A673 (cell line): ENCODE data around the gene ANKRD44. TPM values are rescaled to one million over a fixed set of nuclear protein-coding genes. Genes with fewer than 3 reads are reported as not detected.

ENCODE experiments used
- BruUV-seq: library from RNA; stranded (reverse); fragments of 400-500 nt; replicated peaks from 2 replicates; lab custom pipeline; 2021; lab: Mats Ljungman, UMichigan
- CTCF ChIA-PET: fragments of 300-600 bp; sonication (Branson Sonifier 250); formaldehyde crosslinking; loops from one replicate; lab custom pipeline; 2022; ENCODE audit warnings: antibody characterized with exemption; lab: Charles Lee
- POLR2A ChIA-PET: fragments of 300-600 bp; sonication (Branson Sonifier 250); formaldehyde crosslinking; loops from one replicate; lab custom pipeline; 2022; ENCODE audit warnings: antibody characterized with exemption; ENCODE audit not compliant: low non-redundant PET; lab: Charles Lee
- DNase-seq: peaks from one replicate; pipeline ENCODE4 v3.0.0-alpha.2; 2015; ENCODE audit warnings: low spot score
- H3K27ac ChIP-seq: fragments of 200-600 bp; sonication (generic); 2 replicates; pipeline ENCODE4 v1.5.1; 2016; ENCODE audit warnings: mixed run types, low read depth, mild to moderate bottlenecking, mixed read lengths, antibody characterized with exemption, low read length; ENCODE audit not compliant: poor library complexity, severe bottlenecking
- H3K27me3 ChIP-seq: fragments of 200-600 bp; sonication (generic); replicated peaks from 2 replicates; pipeline ENCODE4 v1.6.1; 2017; ENCODE audit warnings: mixed run types, low read depth, mild to moderate bottlenecking, mixed read lengths, antibody characterized with exemption, low read length; ENCODE audit not compliant: insufficient read depth, poor library complexity
- H3K36me3 ChIP-seq: fragments of 200-600 bp; sonication (generic); 2 replicates; pipeline ENCODE4 v1.6.1; 2016; ENCODE audit warnings: mixed run types, mild to moderate bottlenecking, mixed read lengths, antibody characterized with exemption, low read length; ENCODE audit not compliant: insufficient read depth, poor library complexity, severe bottlenecking
- H3K4me1 ChIP-seq: fragments of 200-600 bp; sonication (generic); 2 replicates; pipeline ENCODE4 v1.6.1; 2017; ENCODE audit warnings: mixed run types, mild to moderate bottlenecking, mixed read lengths, antibody characterized with exemption, low read length; ENCODE audit not compliant: insufficient read depth, poor library complexity, severe bottlenecking
- H3K4me3 ChIP-seq: fragments of 200-600 bp; sonication (generic); 2 replicates; pipeline ENCODE4 v1.5.1; 2016; ENCODE audit warnings: low read depth, mixed run types, mild to moderate bottlenecking, mixed read lengths, low read length; ENCODE audit not compliant: poor library complexity, severe bottlenecking
- H3K9me3 ChIP-seq: fragments of 200-600 bp; sonication (generic); 2 replicates; pipeline ENCODE4 v1.6.1; 2016; ENCODE audit warnings: mixed run types, low read depth, mild to moderate bottlenecking, mixed read lengths, antibody characterized with exemption, low read length; ENCODE audit not compliant: poor library complexity, severe bottlenecking
- EZH2 ChIP-seq: fragments of 200-600 bp; sonication (generic); IDR thresholded peaks from 2 replicates; pipeline ENCODE4 v1.6.1; 2017; ENCODE audit warnings: borderline replicate concordance, low read depth, mild to moderate bottlenecking, mixed read lengths, antibody characterized with exemption, low read length; ENCODE audit not compliant: poor library complexity, severe bottlenecking
- intact Hi-C: fragments of 100-400 bp; cut with micrococcal nuclease; formaldehyde crosslinking; loops from one replicate; pipeline ENCODE4 v1.10.0; 2022; ENCODE audit not compliant: unreplicated experiment
- total RNA-seq: library from RNA; stranded (reverse); gene quantifications from 2 replicates; pipeline ENCODE4 v1.2.3, GENCODE V29; 2021
- TF ChIP-seq, protein P1 (sequence below): fragments of 300-800, 200-600 bp; sonication (generic); conservative IDR thresholded peaks from 2 replicates; pipeline ENCODE4 v1.5.1; 2017; ENCODE audit warnings: low read depth, mild to moderate bottlenecking, antibody characterized with exemption, low read length, moderate library complexity, mixed read lengths

ANKRD44 gene
- total RNA-seq, 1 experiment from 2014 or later, result 17.0 TPM

DNA sequence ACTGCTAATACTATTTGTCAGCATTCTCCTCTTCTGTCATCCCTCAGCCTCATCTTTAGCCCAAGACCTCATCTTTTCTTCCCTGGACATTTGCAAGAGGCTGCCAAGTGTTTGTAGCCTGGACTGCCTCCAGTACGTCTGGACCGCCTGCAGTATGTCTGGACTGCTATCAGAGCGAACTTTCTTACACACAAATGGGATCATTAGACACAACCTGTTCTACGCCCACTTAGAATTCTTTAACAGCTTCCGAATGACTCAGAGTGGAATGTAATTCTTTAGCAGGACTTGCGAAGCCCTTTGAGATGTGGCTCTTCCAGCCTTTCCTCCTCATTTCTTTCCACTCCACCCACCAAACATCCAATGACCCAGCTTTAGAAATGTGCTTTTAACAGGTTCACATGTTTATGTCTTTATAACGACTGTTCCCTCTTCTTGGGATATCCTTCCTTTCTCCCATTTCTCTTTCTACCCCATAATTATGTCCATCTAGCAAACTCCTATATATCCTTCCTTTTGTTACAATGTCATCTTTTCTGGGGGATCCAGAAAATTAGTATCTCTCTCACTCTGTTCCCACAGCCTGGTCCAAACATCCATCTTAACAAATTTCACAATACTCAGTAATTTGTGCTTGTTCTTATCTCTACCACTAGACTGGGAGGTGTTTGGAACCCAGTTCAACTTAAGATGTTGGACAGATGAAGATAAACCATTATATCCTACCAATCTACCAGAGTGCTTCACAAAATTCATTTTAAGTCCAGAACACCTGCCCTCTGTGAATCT is 212.8 kb downstream of the ANKRD44 start:
- CTCF ChIA-PET, result no interaction called here
- TSS peak; percentile 96 for BruUV-seq
- POLR2A ChIA-PET, result no interaction called here
- no peak for TF ChIP-seq EZH2
- TF ChIP-seq, protein P1, sequence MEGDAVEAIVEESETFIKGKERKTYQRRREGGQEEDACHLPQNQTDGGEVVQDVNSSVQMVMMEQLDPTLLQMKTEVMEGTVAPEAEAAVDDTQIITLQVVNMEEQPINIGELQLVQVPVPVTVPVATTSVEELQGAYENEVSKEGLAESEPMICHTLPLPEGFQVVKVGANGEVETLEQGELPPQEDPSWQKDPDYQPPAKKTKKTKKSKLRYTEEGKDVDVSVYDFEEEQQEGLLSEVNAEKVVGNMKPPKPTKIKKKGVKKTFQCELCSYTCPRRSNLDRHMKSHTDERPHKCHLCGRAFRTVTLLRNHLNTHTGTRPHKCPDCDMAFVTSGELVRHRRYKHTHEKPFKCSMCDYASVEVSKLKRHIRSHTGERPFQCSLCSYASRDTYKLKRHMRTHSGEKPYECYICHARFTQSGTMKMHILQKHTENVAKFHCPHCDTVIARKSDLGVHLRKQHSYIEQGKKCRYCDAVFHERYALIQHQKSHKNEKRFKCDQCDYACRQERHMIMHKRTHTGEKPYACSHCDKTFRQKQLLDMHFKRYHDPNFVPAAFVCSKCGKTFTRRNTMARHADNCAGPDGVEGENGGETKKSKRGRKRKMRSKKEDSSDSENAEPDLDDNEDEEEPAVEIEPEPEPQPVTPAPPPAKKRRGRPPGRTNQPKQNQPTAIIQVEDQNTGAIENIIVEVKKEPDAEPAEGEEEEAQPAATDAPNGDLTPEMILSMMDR, result no peak
- H3K4me3 ChIP-seq, result no peak overlapping the region
- H3K27me3 ChIP-seq, result no peaks in the 10 kb centered on the region
- DNase-seq, result peak; percentile 83
- no peaks in the 10 kb centered on the region for H3K36me3 ChIP-seq
- intact Hi-C loops, result no loop called here
- H3K9me3 ChIP-seq, result no peaks in the 10 kb centered on the region
- peaks cover 54% of the 10 kb centered on the region for H3K4me1 ChIP-seq
- peak overlapping the region; percentile 54 for H3K27ac ChIP-seq

DNA sequence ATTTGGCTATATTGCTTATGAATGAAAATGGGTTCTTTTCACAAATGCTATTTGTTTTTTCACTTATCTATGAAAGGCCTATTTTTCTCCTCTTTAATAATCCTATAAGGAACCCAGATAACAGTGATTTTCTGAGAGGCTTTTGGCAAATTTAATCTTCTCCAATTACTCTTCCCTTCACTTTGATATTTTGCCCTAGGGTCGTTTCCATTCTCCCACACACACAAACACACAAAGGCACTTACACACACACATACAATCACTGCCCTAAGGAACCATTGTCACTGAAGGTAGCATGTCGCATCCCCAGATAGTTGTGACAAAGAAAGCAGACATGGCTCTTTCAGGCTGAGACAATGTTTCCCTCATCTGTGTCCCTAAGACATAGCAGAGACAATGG is 213.9 kb downstream of the ANKRD44 start:
- TF ChIP-seq, protein P1, result no peak
- TF ChIP-seq EZH2, result no peak
- Histone ChIP-seq H3K27me3 (no peaks in the 10 kb centered on the region), H3K27ac (peak overlapping the region; percentile 54), H3K4me3 (no peak overlapping the region), H3K9me3 (no peaks in the 10 kb centered on the region), H3K36me3 (no peaks in the 10 kb centered on the region), H3K4me1 (peaks cover 61% of the 10 kb centered on the region)
- ChIA-PET CTCF (interaction anchor here (0.7 kb wide), 1 partner anchor 94 kb away, joined by 3 read pairs; no protein-coding TSS in a partner anchor), POLR2A (no interaction called here)
- DNase-seq, result no peak
- BruUV-seq, result no TSS peak
- intact Hi-C loops, result no loop called here

- BruUV-seq, result no TSS peak
- H3K27ac ChIP-seq, result peak overlapping the region; percentile 82
- POLR2A ChIA-PET, result interaction anchor here (0.6 to 0.7 kb wide), 2 partner anchors 8 to 19 kb away, joined by 4 to 5 read pairs; no protein-coding TSS in a partner anchor
Measured at GRCh38 chr2:197092431-197092830, 218.1 kb downstream of the ANKRD44 start.

More at GRCh38 chr2:197092431-197092830, 218.1 kb downstream of the ANKRD44 start:
- DNase-seq, result peak; percentile 90
- H3K4me3 ChIP-seq, result no peak overlapping the region
- intact Hi-C loops, result no loop called here
- no peaks in the 10 kb centered on the region for H3K36me3 ChIP-seq
- no peaks in the 10 kb centered on the region for H3K9me3 ChIP-seq
- no peaks in the 10 kb centered on the region for H3K27me3 ChIP-seq
- CTCF ChIA-PET, result no interaction called here
- TF ChIP-seq, protein P1, result no peak
- TF ChIP-seq EZH2, result no peak
- peaks cover 91% of the 10 kb centered on the region for H3K4me1 ChIP-seq
